G401.6 (cell line): ENCODE measurements around the gene GH1.
"Not testable (repeated sequence)": the region's sequence is repeated elsewhere in the genome, so short reads cannot be mapped to it uniquely, and the experiment has no call there.

Source experiments
- FAIRE-seq: peaks from 2 replicates; lab custom pipeline; 2012; peaks lifted over from hg19 to GRCh38; lab: Jason Lieb, UNC

The GH1 gene

DNA sequence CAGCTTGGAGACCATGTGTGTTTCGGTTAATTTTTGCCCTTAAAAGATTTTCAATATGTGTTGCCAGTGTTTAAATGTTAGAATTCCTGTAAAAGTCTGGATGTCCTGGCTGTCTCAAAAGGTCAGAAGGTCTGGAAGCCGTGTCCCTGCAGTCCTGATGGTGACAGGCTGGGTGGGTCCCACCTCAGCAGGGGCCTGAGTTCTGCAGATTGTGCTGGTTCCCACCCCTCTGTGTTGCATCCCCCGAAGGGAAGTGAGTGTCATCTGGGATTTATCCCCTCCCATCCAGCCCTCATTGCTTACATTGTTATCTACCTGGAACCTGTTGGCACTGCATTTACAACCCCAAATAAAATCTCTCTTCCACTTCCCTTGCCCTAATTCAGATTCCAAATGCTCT, 24.6 kb downstream of the GH1 start:
- FAIRE-seq, result not testable (repeated sequence)

DNA sequence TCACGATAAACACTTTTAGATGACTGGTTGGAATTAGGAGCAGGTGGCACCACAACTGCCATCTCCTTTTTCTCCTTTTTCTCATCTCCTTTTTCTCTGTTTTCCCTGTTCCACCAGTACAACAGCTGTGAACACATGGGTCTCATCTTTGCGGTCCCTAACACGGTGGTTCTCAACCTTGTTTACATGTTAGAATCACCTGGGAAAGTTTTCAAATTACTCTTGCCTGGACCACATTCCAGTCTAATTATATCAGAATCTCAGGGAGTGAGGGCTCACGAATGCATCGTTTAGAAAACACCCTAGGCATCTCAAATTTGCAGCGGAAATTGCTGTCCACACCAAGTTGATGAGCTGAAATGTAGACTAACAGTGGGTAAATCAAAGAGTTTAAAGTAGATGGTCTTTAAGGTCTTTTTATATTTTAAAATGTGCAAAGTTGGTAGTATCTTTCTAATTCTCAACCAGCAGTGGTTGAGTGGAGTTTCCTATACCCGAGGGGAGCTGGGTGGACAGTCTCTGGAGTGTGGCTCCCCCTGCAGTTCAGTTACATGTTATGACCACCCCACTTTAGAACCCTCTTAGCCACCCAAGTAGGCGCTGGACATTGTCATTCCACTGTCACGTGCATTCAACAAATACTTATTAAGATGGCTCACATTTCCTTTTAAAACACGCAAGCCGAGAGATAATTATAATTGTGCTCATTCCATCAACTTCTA, 26.2 kb downstream of the GH1 start:
- not testable (repeated sequence) for FAIRE-seq

DNA sequence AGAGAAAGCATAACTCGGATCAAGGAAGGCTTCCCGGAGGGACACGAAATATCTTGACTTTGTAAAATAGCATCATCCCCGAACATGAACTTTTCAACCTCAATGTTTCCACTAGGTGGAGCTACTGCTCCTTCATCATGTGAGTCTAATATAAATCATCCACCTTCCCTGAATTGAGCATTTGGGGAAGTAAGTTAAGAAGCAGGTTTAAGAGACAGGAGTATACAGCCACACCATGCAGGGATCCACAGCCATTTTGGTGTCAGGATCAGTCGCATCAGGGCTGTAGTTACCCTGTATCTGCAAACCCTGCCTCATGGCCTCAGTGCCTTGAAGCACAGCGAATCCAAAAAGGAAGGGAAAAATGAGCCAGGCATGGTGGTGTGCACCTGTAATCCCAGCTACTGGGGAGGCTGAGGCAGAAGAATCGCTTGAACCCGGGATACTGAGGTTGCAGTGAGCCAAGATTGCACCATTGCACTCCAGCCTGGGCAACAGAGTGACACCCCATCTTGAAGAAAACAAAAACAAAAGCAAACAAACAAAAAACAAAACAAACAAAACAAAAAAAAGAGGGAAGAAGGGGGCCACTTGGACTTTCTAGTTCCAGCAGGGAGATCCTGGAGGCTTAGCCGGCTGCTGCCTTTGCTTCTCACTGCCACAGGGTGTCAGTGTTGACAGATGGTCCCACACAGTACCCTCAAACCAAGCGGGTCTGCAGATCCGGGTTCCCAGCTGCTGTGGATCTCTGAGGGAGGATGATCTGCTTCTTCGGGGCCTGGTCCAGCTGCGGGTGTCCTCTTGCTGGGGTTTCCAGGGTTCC, 29.4 kb downstream of the GH1 start:
- peak; percentile 8 for FAIRE-seq

DNA sequence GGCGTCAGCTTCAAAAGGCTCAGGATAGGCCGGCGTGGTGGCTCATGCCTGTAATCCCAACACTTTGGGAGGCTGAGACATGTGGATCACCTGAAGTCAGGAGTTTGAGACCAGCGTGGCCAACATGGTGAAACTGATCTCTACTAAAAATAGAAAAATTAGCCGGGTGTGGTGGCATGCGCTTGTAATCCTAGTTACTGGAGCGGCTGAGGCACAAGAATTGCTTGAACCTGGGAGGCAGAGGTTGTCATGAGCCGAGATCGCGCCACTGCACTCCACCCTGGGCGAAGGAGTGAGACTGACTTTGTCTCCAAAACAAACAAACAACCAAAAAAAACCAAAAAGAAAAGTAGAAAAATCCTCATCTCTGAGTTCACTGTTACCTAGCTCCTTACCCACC, 33.5 kb downstream of the GH1 start:
- not testable (repeated sequence) for FAIRE-seq

DNA sequence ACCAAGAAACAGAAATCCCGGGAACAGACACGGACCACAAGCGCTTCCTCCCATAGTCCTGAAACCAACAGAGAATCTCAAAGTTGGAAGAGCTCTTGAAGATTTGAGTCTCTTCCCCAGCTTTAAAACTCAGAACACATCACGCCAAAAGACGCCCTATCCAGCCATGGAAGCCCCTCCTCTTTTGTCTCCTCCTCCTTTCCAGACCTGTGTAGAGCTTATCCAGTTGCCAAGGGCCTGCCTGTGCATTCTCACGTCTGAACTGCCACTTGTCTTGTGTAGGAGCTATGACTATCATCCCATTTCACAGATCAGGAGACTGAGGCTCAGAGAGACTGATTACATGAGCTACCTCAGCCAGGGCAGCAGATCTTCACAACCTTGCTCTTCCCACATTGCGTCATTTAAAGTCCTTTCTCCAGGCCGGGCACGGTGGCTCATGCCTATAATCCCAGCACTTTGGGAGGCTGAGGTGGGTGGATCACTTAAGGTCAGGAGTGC, 36.0 kb downstream of the GH1 start:
- not testable (repeated sequence) for FAIRE-seq

DNA sequence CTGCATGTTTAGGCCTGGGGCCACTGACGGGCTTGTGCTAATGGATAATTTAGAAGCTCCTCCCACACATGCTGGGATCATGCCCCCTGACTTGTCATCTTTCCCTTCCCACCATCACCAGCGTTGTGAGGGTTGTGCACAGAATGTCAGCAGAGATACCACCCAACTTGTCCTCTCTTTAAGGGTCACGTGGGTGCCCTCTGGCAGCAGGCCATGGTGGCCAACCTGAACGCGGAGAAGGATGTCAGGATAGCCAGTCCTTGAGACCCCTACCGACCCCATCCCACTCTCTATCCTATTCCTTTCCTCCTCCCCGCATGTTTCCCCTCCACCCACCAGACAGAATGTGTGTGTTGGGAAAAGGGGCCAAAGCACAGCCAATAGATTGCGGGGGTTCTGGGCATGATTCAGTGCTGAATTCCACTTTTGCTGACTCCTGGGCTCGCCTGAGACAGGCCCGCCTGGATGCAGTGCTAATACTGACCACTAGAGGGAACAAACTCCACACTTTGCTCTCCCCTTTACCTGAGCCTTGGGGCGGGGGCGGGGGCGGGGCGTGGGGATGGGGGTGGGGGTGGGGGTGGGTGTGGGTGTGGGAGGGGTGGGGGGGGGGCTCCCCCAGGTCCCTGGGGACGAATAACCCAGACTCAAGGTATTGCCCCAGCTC, 36.6 kb downstream of the GH1 start, which contains the start of gene GH2:
TSS of gene GH2 (minus strand) at position 10 of the 667 bp plus-strand sequence. CDS start 143 bp downstream, outside the sequence.
- FAIRE-seq, result no peak

DNA sequence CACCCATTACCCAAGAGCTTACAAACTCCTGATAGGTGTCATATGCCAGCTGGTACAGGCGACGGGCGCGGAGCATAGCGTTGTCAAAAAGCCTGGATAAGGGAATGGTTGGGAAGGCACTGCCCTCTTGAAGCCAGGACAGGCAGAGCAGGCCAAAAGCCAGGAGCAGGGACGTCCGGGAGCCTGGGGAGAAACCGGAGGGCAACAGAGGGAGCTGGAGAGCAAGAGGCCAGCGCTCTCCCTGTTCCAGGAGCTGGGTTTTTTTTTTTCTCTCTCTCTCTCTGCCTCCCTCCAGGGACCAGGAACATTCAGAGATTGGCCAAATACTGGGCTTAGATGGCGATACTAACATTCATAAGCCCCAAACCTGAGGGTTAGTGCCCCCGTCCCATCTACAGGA, 37.3 kb downstream of the GH1 start:
- FAIRE-seq, result not testable (repeated sequence)

DNA sequence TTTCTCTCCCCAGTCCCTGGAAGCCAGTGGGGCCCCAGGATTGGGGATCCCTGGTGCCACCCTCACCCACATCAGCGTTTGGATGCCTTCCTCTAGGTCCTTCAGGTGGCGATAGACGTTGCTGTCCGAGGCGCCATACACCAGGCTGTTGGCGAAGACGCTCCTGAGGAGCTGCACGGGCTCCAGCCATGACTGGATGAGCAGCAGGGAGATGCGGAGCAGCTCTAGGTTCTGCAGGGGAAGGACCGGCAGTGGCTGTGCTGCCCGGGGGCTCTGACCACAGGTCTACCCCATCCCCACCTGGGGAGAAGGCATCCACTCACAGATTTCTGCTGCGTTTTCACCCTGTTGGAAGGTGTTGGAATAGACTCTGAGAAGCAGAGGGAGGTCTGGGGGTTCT, 37.9 kb downstream of the GH1 start:
- FAIRE-seq, result no peak

DNA sequence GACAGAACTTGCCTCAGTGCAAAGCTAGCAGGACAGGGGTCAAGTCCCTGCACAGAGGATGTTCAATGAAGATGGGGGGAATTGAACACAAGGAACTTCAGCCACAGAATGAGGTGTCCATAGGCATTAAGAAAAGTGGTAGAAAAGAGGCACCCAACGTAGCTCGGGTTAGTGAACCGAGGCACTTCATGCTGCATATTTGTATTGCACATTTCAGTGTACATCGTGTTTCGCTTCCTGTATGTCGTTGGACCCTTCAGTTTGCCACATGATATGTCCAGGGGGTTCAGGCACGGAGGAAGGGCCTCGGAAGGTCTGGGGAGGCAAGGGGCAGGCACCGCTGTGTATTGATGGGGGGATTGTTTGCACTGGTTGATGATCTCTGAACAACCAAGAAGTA, 40.2 kb downstream of the GH1 start:
- not testable (repeated sequence) for FAIRE-seq

DNA sequence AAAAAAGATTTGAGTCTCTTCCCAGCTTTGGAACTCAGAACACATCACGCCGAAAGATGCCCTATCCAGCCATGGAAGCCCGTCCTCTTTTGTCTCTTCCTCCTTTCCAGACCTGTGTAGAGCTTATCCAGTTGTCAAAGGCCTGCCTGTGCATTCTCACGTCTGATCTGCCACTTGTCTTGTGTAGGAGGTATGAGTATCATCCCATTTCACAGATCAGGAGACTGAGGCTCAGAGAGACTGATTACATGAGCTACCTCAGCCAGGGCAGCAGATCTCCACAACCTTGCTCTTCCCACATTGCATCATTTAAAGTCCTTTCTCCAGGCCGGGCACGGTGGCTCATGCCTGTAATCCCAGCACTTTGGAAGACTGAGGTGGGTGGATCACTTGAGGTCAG, 43.9 kb downstream of the GH1 start:
- FAIRE-seq, result not testable (repeated sequence)

DNA sequence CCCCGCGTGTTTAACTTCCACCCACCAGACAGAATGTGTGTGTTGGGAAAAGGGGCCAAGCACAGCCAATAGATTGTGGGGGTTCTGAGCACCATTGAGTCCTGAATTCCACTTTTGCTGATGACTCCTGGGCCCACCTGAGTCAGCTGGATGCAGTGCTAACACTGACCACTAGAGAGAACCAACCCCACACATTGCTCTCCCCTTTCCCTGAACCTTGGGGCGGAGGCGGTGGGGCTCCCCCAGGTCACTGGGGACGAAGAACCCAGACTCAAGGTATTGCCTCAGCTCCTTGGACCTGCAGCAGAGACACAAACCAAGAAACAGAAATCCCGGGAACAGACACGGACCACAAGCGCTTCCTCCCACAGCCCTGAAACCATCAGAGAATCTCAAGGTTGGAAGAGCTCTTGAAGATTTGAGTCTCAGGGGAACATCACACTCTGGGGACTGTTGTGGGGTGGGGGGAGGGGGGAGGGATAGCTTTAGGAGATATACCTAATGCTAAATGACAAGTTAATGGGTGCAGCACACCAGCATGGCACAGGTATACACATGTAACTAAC, 44.5 kb downstream of the GH1 start:
- not testable (repeated sequence) for FAIRE-seq

DNA sequence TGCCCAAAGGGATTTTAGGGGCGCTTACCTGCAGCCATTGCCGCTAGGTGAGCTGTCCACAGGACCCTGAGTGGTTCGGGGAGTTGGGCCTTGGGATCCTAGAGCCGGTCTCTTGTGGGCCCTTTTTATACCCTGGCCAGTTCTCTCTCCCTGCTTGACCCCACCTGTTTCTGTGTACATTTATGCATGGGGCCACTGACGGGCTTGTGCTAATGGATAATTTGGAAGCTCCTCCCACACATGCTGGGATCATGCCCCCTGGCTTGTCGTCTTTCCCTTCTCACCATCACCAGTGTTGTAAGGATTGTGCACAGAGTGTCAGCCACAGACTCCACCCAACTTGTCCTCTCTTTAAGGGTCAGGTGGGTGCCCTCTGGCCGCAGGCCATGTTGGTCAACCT, 45.1 kb downstream of the GH1 start, which contains the start of gene CSH2:
TSS of gene CSH2 (minus strand) at position 101 of the 400 bp plus-strand sequence. CDS start at position 38, 63 bp downstream.
- FAIRE-seq, result not testable (repeated sequence)

DNA sequence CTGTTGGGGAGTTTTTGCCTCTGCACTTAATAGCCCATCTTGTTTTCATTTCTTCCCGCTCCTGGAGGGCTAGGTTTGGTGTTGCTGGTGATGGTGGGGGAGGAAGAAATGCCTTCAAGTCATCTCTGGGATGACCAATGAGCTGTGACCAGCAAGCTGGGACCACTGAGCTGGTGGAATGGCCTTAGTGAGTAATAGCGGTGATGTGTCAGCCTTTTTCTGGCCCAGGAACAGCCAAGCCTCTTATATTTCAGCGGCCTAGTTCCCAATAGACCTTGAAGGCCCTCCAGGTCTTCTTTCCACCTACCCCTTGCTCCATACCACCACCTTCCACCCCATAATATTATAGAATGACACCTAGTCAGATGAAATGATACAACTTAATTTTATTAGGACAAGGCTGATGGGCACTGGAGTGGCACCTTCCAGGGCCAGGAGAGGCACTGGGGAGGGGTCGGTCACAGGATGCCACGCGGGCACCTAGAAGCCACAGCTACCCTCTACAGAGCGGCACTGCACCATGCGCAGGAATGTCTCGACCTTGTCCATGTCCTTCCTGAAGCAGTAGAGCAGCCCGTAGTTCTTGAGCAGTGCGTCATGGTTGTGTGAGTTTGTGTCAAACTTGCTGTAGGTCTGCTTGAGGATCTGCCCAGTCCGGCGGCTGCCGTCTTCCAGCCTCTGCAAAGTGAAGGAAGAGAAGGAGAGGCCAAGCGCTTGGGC, 46.8 kb downstream of the GH1 start:
- FAIRE-seq, result not testable (repeated sequence)

DNA sequence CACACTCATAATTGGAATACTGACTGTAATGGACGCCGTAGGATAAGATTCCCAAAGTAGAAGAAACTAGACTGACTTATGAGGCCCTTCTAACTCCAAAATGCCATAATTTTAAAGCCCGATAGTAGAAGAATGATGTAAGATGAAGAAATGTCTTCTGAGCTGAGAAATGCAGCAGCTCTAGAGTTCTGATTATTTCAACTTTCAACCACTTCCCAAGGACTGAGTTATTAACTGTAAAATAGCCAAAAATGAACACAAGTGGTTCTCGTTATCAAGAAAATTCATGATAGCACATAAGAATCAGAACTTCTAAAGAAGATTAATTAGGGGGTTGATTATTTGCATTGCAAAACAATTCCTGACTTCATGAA, 48.4 kb downstream of the GH1 start:
- FAIRE-seq, result not testable (repeated sequence)

DNA sequence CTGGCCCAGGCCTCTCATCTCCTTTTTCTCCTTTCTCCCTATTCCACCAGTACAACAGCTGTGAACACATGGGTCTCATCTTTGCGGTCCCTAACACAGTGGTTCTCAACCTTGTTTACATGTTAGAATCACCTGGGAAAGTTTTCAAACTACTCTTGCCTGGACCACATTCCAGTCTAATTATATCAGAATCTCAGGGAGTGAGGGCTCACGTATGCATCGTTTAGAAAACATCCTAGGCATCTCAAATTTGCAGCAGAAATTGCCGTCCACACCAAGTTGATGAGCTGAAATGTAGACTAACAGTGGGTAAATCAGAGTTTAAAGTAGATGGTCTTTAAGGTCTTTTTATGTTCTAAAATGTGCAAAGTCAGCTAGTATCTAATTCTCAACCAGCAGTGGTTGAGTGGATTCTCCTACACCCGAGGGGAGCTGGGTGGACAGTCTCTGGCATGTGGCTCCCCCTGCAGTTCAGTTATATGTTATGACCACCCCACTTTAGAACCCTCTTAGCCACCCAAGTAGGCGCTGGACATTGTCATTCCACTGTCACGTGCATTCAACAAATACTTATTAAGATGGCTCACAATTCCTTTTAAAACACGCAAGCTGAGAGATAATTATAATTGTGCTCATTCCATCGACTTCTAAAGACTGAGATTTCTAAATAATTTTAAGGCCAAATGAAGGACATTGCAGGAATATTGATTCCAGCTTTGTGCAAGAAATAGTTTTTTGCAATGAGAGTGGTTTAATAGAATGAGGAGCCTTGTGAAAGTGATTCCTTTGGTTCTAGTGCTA, 48.9 kb downstream of the GH1 start:
- FAIRE-seq, result not testable (repeated sequence)
